A549 (cell line): ENCODE measurements around the gene ARHGAP22.

ENCODE experiments used
- CTCF ChIP-seq: fragments of >200 bp; sonication (Bioruptor Twin); formaldehyde crosslinking; IDR thresholded peaks from 3 replicates; pipeline ENCODE4 v1.5.1; 2016
- ESRRA ChIP-seq: fragments of 150-350 bp; IDR thresholded peaks from 2 replicates; pipeline ENCODE4 v1.6.1; 2014; ENCODE audit warnings: mild to moderate bottlenecking, low read length, borderline replicate concordance
- KDM1A ChIP-seq: fragments of 200-600 bp; sonication (generic); IDR thresholded peaks from 2 replicates; pipeline ENCODE4 v1.6.1; 2016; ENCODE audit warnings: low read depth, mild to moderate bottlenecking
- MAX ChIP-seq: IDR thresholded peaks from 2 replicates; pipeline ENCODE4 v1.6.1; 2012
- NR3C1 ChIP-seq: fragments of >200 bp; sonication (Bioruptor Twin); formaldehyde crosslinking; IDR thresholded peaks from 3 replicates; pipeline ENCODE4 v1.6.1; 2017
- POLR2A ChIP-seq: IDR thresholded peaks from 2 replicates; pipeline ENCODE4 v1.6.1; 2012; ENCODE audit warnings: mild to moderate bottlenecking, low read length
- RAD21 ChIP-seq, 2 experiments: fragments of >200 bp in 1 of 2; sonication (Bioruptor Twin) in 1 of 2; formaldehyde crosslinking in 1 of 2; IDR thresholded peaks in 1 of 2; conservative IDR thresholded peaks in 1 of 2; 2 replicates in 1 of 2; 3 replicates in 1 of 2; pipeline ENCODE4 v1.6.1; 2012 to 2018; ENCODE audit warnings: inconsistent platforms in 1 of 2
- SMC3 ChIP-seq: fragments of >200 bp; sonication (Bioruptor Twin); formaldehyde crosslinking; IDR thresholded peaks from 3 replicates; pipeline ENCODE4 v1.6.1; 2018; ENCODE audit warnings: inconsistent platforms
- USF2 ChIP-seq: fragments of 450-650 bp; IDR thresholded peaks from 2 replicates; pipeline ENCODE4 v1.6.1; 2014; ENCODE audit warnings: antibody characterized with exemption

- TF ChIP-seq SMC3 (no peak), POLR2A (no peak), NR3C1 (no peak), CTCF (no peak), KDM1A (no peak), ESRRA (no peak), MAX (no peak), RAD21 (conservative IDR thresholded peaks at IDR 0.05 in 1 of 2, IDR thresholded peaks at IDR 0.05 in 1 of 2) (no peak), USF2 (no peak)
These were observed 30.0 kb downstream of the ARHGAP22 start for GRCh38 chr10:48574817-48575380.
